HepG2 (cell line): ENCODE data around the gene KPNB1. TPM values are rescaled to one million over a fixed set of nuclear protein-coding genes. Genes with fewer than 3 reads are reported as not detected.

ENCODE experiments used
- HNF1B ChIP-seq: sonication (generic); formaldehyde crosslinking; IDR thresholded peaks from 2 replicates; pipeline ENCODE4 v1.5.1; 2020; ENCODE audit warnings: mild to moderate bottlenecking, moderate library complexity, missing genetic modification reagents
- PRMT3 ChIP-seq: sonication (generic); formaldehyde crosslinking; IDR thresholded peaks from 2 replicates; pipeline ENCODE4 v1.8.1; 2022; ENCODE audit warnings: low read depth, mild to moderate bottlenecking, moderate library complexity, missing genetic modification reagents, borderline replicate concordance
- RAD51 ChIP-seq: fragments of 450-650 bp; IDR thresholded peaks from 2 replicates; pipeline ENCODE4 v1.6.1; 2016; ENCODE audit warnings: borderline replicate concordance
- RBM22 ChIP-seq: fragments of 200-400 bp; formaldehyde crosslinking; optimal IDR thresholded peaks from 2 replicates; pipeline ENCODE3; 2017; ENCODE audit warnings: mild to moderate bottlenecking, low read length, moderate library complexity
- SRSF4 ChIP-seq: fragments of 200-400 bp; formaldehyde crosslinking; IDR thresholded peaks from one replicate; pipeline ENCODE4 v1.6.1; 2018; ENCODE audit warnings: mild to moderate bottlenecking, low read depth, low read length, moderate library complexity; ENCODE audit not compliant: poor library complexity, severe bottlenecking
- U2AF2 ChIP-seq: fragments of 200-400 bp; formaldehyde crosslinking; IDR thresholded peaks from 2 replicates; pipeline ENCODE4 v1.6.1; 2017; ENCODE audit warnings: low read depth, mild to moderate bottlenecking, low read length
- ZHX1 ChIP-seq: sonication (generic); formaldehyde crosslinking; IDR thresholded peaks from 2 replicates; pipeline ENCODE4 v1.8.1; 2022; ENCODE audit warnings: low read depth, mild to moderate bottlenecking, missing genetic modification reagents
- ZNF773 ChIP-seq: sonication (generic); formaldehyde crosslinking; IDR thresholded peaks from 2 replicates; pipeline ENCODE4 v1.4.0; 2020; ENCODE audit warnings: missing genetic modification reagents, borderline replicate concordance
- polyA plus RNA-seq, 8 experiments: library from polyadenylated mRNA; depleted of rRNA in 3 of 8; stranded (reverse) in 7 of 8; unstranded in 1 of 8; fragments of >200 nt; fragmentation: Illumina TruSeq in 4 of 8; extraction: Trizol in 4 of 8; gene quantifications; 2 replicates each; pipeline versions ENCODE4 v1.2.1 to v1.2.3, GENCODE V29; 2011 to 2016; ENCODE audit warnings: low read depth in 4 of 8, missing spikeins in 1 of 8, mixed read lengths in 1 of 8; ENCODE audit not compliant: insufficient read depth in 1 of 8
- total RNA-seq, 5 experiments: library from RNA; depleted of rRNA; stranded (reverse); fragments of >200 nt; fragmentation: Illumina TruSeq; extraction: Trizol; gene quantifications; 2 replicates each; pipeline ENCODE4 v1.2.3, GENCODE V29; 2016; ENCODE audit warnings: low read depth in 1 of 5
- TF ChIP-seq, protein P1 (sequence below): sonication (generic); formaldehyde crosslinking; IDR thresholded peaks from 2 replicates; pipeline ENCODE4; 2020; ENCODE audit warnings: missing genetic modification reagents, mild to moderate bottlenecking, borderline replicate concordance
- TF ChIP-seq, protein P2 (sequence below): sonication (generic); formaldehyde crosslinking; IDR thresholded peaks from 2 replicates; pipeline ENCODE4 v1.4.0; 2020; ENCODE audit warnings: missing genetic modification reagents, mild to moderate bottlenecking, borderline replicate concordance
- TF ChIP-seq, protein P3 (sequence below): sonication (generic); formaldehyde crosslinking; conservative IDR thresholded peaks from 2 replicates; pipeline ENCODE4 v1.8.0; 2022; ENCODE audit warnings: mild to moderate bottlenecking, moderate library complexity, missing genetic modification reagents

KPNB1 gene
- total and polyA plus RNA-seq, 2 of the 13 experiments (the other 11 are each of a cell fraction or from before 2014, with no cell fraction given), result 164 to 424 TPM

DNA sequence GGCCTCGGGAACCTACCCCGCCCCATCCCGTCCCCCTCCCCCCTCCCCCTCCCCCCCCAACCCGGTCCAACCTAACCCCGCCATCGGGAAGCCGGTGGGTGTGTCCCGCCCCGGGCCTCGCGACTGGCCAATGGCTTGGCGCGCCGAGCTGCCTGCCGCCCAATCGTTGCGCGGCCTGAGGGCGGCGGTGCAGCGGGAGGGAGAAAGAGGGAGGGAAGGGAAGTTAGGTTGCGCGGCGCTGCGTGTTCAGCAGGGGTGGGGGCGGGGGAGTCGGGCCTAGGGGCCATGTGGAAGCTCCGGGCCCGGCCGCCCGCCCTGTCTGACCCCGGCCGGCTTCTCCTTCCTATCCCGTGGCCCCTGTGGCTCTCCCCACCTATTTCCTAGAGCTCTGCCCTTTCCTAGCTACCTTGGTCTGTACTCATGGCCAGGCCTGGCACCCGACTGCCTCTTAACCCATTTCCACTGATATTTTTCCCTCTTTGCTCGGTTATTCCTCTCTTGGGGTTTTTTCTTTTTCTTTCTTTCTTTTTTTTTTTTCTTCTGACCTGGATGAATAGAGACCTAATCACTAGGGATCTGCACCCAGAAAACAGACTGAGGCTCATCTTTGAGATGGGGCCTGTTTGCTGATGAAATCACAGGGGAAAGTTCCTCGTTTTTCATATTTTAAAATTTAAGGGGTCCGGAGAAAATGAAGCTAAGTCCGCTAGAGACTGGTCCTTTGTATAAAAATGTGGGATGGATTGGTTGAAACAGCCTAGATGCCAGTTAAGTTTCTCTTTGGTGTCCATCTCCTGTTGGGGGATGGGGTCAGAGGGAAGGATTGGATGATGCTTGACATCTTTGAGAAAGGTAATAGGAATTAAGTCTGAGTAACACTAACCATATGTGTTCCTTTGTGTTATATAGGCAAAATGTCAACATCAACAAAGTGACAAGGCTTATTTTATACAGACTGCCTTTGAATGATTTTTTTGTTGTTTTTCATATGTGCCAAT lies 1.1 kb downstream of the KPNB1 start (continued):
- TF ChIP-seq, protein P1, sequence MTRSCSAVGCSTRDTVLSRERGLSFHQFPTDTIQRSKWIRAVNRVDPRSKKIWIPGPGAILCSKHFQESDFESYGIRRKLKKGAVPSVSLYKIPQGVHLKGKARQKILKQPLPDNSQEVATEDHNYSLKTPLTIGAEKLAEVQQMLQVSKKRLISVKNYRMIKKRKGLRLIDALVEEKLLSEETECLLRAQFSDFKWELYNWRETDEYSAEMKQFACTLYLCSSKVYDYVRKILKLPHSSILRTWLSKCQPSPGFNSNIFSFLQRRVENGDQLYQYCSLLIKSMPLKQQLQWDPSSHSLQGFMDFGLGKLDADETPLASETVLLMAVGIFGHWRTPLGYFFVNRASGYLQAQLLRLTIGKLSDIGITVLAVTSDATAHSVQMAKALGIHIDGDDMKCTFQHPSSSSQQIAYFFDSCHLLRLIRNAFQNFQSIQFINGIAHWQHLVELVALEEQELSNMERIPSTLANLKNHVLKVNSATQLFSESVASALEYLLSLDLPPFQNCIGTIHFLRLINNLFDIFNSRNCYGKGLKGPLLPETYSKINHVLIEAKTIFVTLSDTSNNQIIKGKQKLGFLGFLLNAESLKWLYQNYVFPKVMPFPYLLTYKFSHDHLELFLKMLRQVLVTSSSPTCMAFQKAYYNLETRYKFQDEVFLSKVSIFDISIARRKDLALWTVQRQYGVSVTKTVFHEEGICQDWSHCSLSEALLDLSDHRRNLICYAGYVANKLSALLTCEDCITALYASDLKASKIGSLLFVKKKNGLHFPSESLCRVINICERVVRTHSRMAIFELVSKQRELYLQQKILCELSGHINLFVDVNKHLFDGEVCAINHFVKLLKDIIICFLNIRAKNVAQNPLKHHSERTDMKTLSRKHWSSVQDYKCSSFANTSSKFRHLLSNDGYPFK (CRISPR knock-in tag), result no peak
- TF ChIP-seq ZNF773 (CRISPR knock-in tag) (no peak), RBM22 (no peak), HNF1B (CRISPR knock-in tag) (peak; percentile 65; the same call in 1 of the 2 replicates), U2AF2 (no peak), ZHX1 (no peak), SRSF4 (no peak), RAD51 (no peak), PRMT3 (no peak)
- TF ChIP-seq, protein P2, sequence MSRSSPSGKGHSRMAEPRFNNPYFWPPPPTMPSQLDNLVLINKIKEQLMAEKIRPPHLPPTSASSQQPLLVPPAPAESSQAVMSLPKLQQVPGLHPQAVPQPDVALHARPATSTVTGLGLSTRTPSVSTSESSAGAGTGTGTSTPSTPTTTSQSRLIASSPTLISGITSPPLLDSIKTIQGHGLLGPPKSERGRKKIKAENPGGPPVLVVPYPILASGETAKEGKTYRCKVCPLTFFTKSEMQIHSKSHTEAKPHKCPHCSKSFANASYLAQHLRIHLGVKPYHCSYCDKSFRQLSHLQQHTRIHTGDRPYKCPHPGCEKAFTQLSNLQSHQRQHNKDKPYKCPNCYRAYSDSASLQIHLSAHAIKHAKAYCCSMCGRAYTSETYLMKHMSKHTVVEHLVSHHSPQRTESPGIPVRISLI, result no peak
- TF ChIP-seq, protein P3, sequence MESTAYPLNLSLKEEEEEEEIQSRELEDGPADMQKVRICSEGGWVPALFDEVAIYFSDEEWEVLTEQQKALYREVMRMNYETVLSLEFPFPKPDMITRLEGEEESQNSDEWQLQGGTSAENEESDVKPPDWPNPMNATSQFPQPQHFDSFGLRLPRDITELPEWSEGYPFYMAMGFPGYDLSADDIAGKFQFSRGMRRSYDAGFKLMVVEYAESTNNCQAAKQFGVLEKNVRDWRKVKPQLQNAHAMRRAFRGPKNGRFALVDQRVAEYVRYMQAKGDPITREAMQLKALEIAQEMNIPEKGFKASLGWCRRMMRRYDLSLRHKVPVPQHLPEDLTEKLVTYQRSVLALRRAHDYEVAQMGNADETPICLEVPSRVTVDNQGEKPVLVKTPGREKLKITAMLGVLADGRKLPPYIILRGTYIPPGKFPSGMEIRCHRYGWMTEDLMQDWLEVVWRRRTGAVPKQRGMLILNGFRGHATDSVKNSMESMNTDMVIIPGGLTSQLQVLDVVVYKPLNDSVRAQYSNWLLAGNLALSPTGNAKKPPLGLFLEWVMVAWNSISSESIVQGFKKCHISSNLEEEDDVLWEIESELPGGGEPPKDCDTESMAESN (CRISPR knock-in tag), result peak; percentile 81
